Kidney (tissue), 14 donors: Measurements from ENCODE around the gene ITPK1. TPM values are rescaled to one million over a fixed set of nuclear protein-coding genes. Genes with fewer than 3 reads are reported as not detected.
A peak's percentile ranks its signal among the peaks of the same experiment; 100 is the strongest.

Experiments used
- DNase-seq, 5 donors: peaks; one replicate each; pipeline ENCODE4 v3.0.0-alpha.2; 2013 to 2020
- FAIRE-seq: peaks from 2 replicates; lab custom pipeline; 2012; peaks lifted over from hg19 to GRCh38; lab: Jason Lieb, UNC
- H3K27ac ChIP-seq, 2 donors: one replicate each; pipeline ENCODE4 v1.7.0; 2013; ENCODE audit warnings: low read depth in 2 of 2, low read length in 2 of 2, inconsistent platforms in 1 of 2
- H3K27me3 ChIP-seq: one replicate; pipeline ENCODE4 v1.7.1; 2013; ENCODE audit warnings: low read length, inconsistent platforms; ENCODE audit not compliant: control insufficient read depth, insufficient read depth
- H3K36me3 ChIP-seq, 3 donors: one replicate each; pipeline versions ENCODE4 v1.7.0 to v1.7.1; 2013; ENCODE audit warnings: low read length in 3 of 3, control low read depth in 1 of 3, inconsistent platforms in 1 of 3; ENCODE audit not compliant: insufficient read depth in 3 of 3, control insufficient read depth in 2 of 3
- H3K4me1 ChIP-seq, 3 donors: one replicate each; pipeline versions ENCODE4 v1.7.0 to v1.7.1; 2013; ENCODE audit warnings: low read length in 3 of 3, inconsistent platforms in 1 of 3, low read depth in 1 of 3; ENCODE audit not compliant: control insufficient read depth in 2 of 3, insufficient read depth in 2 of 3
- H3K4me3 ChIP-seq, 3 donors: one replicate each; pipeline versions ENCODE4 v1.7.0 to v1.8.1; 2013; ENCODE audit warnings: low read length in 3 of 3, control low read depth in 1 of 3, inconsistent platforms in 1 of 3
- H3K9ac ChIP-seq, 3 donors: one replicate each; pipeline versions ENCODE4 v1.7.0 to v1.7.1; 2013; ENCODE audit warnings: low read length in 3 of 3, control low read depth in 1 of 3, inconsistent platforms in 1 of 3
- H3K9me3 ChIP-seq, 3 donors: one replicate each; pipeline versions ENCODE4 v1.7.0 to v1.7.1; 2013; ENCODE audit warnings: low read length in 3 of 3, control low read depth in 1 of 3, inconsistent platforms in 1 of 3; ENCODE audit not compliant: control insufficient read depth in 2 of 3, insufficient read depth in 1 of 3
- intact Hi-C: fragments of 100-400 bp; cut with DNase I; formaldehyde crosslinking; loops from one replicate; pipeline ENCODE4 v1.11.1; 2022
- polyA plus RNA-seq: library from polyadenylated mRNA; stranded (reverse); fragments of 350-450 nt; fragmentation: Illumina TruSeq; extraction: RNeasy Lipid Tissue Mini Kit (QIAGEN cat#74804); gene quantifications from one replicate; pipeline ENCODE4 v1.2.3, GENCODE V29; 2014; ENCODE audit warnings: low read depth, low replicate concordance; ENCODE audit not compliant: insufficient read depth
- total RNA-seq: library from RNA; stranded (reverse); fragmentation: NEBNext Ultra II Directional; extraction: Animal tissue kit (Norgen Biotek cat#: 25700); gene quantifications from one replicate; pipeline ENCODE4 v1.2.1, GENCODE V29; 2021
- TF ChIP-seq, protein P1 (sequence below): IDR thresholded peaks from 3 replicates; pipeline ENCODE4 v1.5.1; 2012; ENCODE audit warnings: mild to moderate bottlenecking, moderate library complexity, borderline replicate concordance; ENCODE audit not compliant: insufficient read depth; ENCODE audit errors: extremely low read depth
- donor health status: control.
- donor health status: control.
- donor health status: control.
- donor health status: control.
- donor health status: control.
- donor health status: DM: yes; HTN: yes; CAD: no.
- donor health status: Normal renal cell carcinoma (clear cell type).

The ITPK1 gene
- total and polyA plus RNA-seq, 2 donors from 2014 or later, result 43.6 to 92.0 TPM

DNA sequence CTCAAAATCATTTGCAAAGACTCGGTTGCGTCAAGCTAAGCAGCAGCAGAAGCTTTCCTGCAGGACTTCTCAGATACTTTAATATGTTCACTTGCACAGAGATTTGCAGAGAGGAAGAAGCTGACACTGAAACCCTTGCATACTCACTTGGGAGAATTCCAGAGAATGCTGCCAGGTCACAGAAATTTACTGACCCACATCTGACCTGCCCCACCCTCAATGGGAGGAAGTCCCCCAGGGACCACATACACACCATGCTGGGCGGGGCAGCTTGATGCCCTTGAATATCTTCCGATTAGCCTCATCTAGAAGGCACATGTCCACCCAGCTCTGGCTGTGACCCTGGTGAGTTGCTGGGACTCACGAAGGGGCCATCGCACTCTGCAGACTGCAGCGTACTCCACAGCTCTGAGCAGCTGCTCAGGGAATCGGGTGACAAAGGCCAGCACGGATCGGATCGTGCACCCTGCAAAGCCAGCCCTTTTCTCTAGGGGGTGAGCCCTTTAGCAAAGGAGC lies 83.2 kb downstream of the ITPK1 start:
- Histone ChIP-seq H3K9me3 (no peaks in the 10 kb centered on the region), H3K4me1 (peaks cover 0 to 50% (median 24%) of the 10 kb centered on the region in 3 donors), H3K27ac (no peak overlapping the region), H3K36me3 (no peaks in the 10 kb centered on the region), H3K4me3 (no peak overlapping the region), H3K27me3 (no peaks in the 10 kb centered on the region), H3K9ac (no peak overlapping the region)
- TF ChIP-seq, protein P1, sequence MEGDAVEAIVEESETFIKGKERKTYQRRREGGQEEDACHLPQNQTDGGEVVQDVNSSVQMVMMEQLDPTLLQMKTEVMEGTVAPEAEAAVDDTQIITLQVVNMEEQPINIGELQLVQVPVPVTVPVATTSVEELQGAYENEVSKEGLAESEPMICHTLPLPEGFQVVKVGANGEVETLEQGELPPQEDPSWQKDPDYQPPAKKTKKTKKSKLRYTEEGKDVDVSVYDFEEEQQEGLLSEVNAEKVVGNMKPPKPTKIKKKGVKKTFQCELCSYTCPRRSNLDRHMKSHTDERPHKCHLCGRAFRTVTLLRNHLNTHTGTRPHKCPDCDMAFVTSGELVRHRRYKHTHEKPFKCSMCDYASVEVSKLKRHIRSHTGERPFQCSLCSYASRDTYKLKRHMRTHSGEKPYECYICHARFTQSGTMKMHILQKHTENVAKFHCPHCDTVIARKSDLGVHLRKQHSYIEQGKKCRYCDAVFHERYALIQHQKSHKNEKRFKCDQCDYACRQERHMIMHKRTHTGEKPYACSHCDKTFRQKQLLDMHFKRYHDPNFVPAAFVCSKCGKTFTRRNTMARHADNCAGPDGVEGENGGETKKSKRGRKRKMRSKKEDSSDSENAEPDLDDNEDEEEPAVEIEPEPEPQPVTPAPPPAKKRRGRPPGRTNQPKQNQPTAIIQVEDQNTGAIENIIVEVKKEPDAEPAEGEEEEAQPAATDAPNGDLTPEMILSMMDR, result no peak
- DNase-seq, result peak in 1 of 5 donors; percentile 69
- intact Hi-C loops, result no loop called here
- no peak for FAIRE-seq

GRCh38 chr14:93031505-93032315 lies 84.0 kb downstream of the ITPK1 start:
- no peaks in the 10 kb centered on the region for H3K9me3 ChIP-seq
- no peak for FAIRE-seq
- intact Hi-C loops, result no loop called here
- H3K4me3 ChIP-seq, result no peak overlapping the region
- TF ChIP-seq, protein P1, result no peak
- H3K27ac ChIP-seq, result no peak overlapping the region
- H3K27me3 ChIP-seq, result no peaks in the 10 kb centered on the region
- H3K9ac ChIP-seq, result no peak overlapping the region
- peaks cover 0 to 44% (median 24%) of the 10 kb centered on the region in 3 donors for H3K4me1 ChIP-seq
- DNase-seq, result no peak
- no peaks in the 10 kb centered on the region for H3K36me3 ChIP-seq

GRCh38 chr14:93030761-93031160 lies 85.0 kb downstream of the ITPK1 start:
- Histone ChIP-seq H3K36me3 (no peaks in the 10 kb centered on the region), H3K27ac (no peak overlapping the region), H3K27me3 (no peaks in the 10 kb centered on the region), H3K9ac (no peak overlapping the region), H3K4me1 (peaks cover 0 to 35% (median 24%) of the 10 kb centered on the region in 3 donors), H3K9me3 (no peaks in the 10 kb centered on the region), H3K4me3 (no peak overlapping the region)
- TF ChIP-seq, protein P1, result no peak
- FAIRE-seq (no peak), DNase-seq (no peak)
- intact Hi-C loops, result no loop called here
